DMS53 (cell line): ENCODE data around the gene RAB11FIP2.
"Not testable (repeated sequence)": the region's sequence is repeated elsewhere in the genome, so short reads cannot be mapped to it uniquely, and the experiment has no call there.

Experiments
- DNase-seq: peaks from one replicate; lab custom pipeline; 2025; lab: John Stamatoyannopoulos, UW

The RAB11FIP2 gene, protein sequence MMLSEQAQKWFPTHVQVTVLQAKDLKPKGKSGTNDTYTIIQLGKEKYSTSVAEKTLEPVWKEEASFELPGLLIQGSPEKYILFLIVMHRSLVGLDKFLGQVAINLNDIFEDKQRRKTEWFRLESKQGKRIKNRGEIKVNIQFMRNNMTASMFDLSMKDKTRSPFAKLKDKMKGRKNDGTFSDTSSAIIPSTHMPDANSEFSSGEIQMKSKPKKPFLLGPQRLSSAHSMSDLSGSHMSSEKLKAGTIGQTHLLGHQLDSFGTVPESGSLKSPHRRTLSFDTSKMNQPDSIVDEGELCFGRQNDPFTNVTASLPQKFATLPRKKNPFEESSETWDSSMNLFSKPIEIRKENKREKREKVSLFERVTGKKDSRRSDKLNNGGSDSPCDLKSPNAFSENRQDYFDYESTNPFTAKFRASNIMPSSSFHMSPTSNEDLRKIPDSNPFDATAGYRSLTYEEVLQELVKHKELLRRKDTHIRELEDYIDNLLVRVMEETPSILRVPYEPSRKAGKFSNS

DNA sequence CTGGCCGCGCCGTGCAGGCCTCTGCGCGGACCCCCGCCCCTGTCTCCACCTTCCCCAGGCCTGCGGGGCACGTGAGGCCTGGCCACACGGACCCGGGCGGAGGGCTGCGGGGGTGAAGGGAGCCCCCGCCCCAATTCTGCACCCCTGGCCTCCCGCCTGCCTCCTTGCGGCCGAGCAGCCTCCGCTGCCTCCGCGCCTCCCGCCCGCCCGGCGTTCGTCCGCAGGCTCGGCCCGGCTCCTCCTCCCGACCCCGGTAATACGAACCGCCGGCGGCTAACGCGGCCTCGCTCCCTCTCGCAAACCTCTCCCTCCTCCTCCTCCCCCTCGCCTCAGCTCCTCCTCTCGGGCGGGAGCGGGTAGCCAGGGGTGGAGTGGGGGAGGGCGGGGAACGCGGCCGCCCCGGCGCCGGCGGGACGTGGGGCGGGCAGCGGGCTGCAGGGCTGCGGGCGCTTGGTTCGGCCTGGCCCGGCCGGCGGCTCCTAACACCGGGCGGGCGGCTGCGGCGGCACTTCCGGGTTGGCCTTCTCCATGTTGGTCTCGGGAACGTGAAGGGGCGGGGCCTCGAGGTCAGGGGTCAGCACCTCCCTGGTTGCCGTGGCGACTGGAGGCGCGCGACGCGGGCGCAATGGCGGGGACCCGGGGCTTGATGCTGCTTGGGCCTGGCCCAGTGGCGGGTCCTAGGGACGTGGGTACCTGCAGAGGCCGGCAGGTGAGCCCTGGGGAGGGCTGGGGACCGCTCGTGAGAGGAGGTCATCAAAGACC is at the start of gene RAB11FIP2:
TSS of gene RAB11FIP2 (minus strand) at position 547 of the 762 bp plus-strand sequence. CDS start 778 bp downstream, outside the sequence.
- peak; percentile 97 for DNase-seq

DNA sequence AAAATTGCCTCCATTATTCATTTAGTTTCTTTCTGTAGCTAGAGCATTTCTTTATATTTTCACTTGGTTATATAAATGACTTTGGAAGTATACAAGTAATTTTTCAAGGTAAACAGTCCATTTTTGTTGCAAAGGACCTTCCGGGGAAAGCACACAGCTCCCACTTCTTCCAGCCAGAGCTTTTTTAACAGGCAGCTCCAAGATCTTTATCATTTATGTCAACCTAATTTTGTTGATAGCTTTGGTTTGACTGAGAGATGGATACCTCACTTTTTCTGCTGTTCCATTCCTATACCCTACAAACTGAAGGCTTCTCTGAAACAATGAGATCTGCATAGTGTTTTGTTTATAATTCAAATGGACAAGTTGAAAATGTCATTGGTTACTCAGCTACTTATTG is 49.3 kb upstream of the RAB11FIP2 start:
- no peak for DNase-seq

DNA sequence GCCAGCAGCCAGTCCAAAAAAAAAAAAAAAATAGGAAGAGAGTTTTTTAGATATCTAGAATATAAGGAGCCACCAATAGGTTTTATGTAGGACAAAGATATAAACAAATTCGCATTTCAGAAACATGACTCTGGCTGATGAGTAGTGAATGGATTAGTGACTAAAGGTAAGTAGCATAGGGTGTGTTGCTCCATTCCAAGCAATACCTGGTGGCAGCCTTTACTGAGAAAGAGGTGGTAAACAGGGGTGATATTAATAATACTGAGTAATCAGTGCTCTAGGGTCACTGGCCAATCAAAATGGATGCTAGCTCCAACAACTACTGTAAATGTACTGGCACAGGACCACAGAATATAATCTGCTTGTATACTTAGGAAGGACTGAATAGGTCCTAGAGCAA is 45.5 kb upstream of the RAB11FIP2 start:
- no peak for DNase-seq

DNA sequence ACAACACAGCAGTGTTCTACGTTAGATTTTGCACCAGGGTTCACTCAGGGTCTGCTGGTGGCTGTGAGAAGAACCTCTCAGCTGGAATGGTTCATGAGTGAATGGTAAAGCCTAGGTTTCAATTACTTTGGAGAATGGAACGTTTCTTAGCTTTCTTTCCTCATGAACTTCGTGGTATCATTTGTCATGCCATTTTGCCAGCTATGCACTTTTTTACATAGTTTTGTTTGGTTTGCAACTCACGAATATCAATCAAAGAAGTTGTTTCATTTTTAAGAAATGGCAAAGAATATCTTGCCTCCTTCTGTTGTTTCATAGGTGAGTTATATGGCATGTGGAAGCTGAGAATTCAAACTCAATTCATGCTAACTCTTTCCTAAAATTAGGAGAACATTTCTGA is 34.1 kb upstream of the RAB11FIP2 start:
- no peak for DNase-seq

DNA sequence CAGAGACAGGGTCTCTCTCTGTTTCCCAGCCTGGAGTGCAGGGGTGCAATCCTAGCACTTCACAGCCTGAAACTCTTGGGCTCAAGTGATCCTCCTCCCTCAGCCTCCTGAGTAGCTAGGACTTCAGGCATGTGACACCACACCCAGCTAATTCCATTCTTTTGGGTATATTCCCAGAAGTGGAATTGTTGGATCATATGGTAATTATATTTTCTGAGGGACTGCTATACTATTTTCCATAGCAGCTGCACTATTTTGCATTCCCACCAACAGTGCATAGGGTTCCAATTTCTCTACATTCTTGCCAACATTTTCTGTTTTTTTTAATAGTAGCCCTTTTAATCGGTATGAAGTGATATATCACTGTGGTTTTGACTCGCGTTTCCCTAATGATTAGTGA is 30.0 kb upstream of the RAB11FIP2 start:
- DNase-seq: no peak

DNA sequence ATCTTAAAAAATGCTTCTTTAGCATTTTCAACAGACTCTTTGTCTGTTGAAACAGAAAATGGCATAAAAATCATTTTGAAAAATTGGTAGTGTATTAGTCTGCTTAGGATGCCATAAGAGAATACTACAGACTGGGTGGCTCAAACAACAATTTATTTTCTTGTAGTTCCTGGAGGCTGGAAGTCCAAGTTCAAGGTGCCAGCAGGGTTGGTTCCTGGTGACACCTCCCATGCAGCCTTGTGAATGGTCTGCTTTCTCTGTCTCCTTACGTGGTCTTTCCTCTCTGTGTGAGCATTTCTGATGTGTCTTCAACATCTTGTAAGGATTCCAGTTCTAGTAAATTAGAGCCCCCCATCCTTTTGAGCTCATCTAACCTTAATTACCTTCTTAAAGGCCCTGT is 26.1 kb upstream of the RAB11FIP2 start:
- no peak for DNase-seq

DNA sequence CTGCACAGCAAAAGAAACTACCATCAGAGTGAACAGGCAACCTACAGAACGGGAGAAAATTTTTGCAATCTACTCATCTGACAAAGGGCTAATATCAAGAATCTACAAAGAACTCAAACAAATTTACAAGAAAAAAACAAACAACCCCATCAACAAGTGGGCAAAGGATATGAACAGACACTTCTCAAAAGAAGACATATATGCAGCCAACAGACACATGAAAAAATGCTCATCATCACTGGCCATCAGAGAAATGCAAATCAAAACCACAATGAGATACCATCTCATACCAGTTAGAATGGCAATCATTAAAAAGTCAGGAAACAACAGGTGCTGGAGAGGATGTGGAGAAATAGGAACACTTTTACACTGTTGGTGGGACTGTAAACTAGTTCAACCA is 20.6 kb upstream of the RAB11FIP2 start:
- DNase-seq: not testable (repeated sequence)

DNA sequence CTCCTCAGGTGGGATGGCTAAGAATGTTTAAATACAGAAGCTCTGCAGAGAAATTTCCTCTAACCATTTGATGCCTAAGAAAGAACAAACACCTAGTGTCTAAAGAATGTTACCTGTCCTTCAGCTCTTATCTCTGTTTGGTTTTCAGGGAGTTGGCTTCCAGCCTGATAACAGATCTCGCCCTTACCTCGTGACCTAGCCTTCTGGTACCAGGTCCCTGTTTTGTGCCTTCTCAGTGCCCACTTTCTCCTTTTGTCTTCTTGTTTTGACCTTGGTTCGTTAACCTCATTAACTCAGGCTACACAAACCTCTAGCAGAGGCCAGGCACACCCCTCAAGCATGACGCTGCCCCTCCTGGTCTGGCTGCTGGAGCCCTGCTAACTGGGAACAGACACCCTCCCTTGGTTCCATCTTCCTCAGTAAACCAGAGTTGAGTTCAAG is 16.1 kb upstream of the RAB11FIP2 start:
- no peak for DNase-seq

DNA sequence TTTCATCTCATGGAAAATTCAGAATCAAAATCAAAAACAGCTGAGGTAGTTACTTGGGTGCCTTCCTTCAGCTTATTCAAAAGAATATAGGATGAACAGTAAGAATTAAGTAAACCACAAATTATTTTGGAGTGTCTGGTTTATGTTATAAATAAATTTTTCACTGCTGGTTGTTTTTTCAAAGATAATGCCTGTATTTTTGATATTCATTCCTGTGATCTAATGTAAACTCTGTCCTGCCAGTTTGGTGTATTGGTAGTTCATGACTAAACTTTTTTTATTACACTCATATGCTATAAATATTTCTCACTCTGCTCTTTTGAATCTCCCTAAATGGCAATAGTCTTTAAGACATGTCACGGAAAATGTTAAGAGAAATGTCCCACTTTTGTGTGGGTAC is 11.6 kb upstream of the RAB11FIP2 start:
- DNase-seq: no peak

DNA sequence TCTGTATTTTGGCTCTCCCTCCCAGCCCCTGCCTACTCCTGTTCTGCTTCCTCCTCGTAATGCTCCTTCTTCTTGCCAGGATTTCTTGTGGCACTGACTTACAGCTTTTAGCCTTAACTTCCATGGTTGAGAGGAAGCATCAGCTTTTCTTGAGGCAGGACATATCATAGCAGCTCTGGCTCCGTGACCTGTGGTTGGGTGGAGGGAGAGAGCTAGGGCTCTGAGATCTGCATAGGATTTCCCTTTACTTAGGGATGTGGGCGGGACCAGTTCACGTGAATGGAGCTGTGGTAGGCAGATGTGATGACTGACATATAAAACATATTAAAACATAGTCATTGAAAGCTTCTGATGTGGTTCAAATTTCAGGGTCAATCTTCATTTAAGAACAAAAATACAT is 10.6 kb upstream of the RAB11FIP2 start:
- DNase-seq: no peak

DNA sequence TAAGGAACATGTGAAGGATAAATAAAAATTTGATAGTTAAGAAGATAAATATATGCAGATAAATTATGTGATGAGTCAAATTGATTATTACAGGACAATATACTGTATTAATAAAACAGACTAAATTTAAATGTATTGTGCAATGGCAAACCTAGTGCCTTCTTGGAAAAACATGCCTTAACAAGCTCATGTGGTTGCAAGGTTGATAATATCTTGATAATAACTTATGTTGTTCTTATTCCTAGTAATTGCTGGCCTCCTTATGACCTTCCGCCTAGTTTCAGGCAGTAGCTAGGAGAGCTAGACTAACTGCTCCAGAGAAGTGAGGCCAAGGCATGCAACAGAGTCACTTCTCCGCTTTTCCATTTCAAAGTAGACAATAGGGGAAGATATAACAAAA is 7.6 kb upstream of the RAB11FIP2 start:
- no peak for DNase-seq

DNA sequence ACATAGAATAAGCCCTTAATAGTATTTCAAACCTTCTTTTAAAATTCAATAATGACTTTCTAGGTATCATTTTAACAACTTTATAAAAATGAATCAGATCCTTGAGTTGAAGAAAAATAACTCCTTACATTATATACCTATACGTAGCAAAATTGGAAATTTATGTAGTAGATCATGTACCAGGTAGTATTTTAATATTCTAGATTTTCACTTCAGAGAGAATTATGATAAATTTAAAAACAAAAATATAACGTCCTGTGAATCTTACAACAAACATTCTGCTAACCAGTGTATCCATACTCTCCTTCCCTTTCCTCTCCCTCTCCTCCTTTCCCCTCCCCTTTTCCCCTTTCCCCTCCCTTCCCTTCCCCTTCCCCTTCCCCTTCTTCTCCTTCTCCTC is 6.1 kb upstream of the RAB11FIP2 start:
- DNase-seq: no peak

DNA sequence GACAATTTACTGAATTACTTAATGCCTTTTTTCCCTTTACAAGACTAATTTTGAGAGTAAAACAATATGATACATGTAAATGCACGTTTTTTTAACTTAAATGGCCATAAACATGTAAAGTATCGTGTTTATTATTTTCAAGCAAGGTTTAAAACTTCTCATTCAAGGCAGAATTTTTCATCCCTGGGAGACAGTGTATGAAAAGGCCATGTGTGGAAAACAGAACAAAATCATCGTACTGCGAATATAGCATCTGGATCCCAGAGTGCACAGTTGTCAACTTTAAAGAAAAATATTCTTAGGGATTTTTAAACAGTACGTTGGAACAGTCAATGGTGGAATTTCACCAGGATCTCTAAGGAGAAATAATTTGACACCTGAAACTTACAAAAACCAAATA is 1.1 kb upstream of the RAB11FIP2 start:
- DNase-seq: no peak

DNA sequence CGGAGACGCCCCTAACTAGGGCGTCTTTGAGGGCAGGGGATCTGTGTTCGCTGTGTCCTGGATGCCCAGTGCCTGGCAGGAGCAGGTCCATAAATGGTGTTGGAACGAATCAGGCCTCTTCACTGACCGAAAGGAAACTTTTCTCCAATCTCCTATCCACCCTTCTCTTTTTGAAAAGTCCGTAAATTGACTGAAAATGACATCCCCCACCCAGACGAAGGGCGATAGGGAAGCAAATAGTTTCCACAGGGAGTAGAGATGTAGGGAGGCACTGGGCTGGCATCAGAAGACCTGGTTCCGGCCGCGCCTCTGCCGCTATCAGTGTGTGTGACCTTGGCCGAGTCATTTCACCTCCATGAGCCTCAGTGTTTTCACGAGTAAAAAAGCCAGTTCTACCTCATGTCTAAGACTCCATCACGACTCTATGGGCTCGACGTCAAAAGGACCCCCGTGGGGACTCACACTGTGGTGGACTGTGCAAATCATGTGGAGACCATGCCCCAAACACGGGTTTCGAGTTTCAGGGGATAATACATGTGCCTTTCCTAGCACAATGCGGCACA is 497 bp upstream of the RAB11FIP2 start:
- no peak for DNase-seq

DNA sequence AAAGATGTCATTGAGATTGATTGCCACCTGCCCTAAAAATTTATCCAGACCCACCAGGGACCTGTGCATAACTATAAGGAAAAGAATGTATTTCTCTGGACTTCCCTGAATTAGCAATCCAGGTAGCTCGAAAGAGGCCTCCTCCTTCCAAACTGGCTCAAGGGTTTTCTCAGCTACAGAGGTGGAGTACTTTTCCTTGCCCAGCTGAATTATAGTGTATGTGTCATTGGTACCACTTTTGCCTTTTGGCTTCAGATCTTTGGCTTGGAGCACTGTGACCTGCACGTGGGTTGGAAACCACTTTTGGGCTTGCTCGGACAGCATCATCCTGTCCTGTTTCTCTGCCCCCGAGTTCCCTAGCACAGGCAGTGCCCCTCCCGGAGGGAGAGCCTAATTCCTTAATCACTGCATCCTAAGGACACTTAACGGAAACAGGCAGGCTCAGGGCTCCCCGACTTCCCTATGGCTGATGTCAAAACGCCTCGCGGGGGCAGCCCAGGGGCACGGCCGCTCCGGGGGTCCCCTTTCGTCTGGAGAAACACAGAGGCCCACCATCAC is 825 bp downstream of the RAB11FIP2 start:
- DNase-seq: peak; percentile 55

DNA sequence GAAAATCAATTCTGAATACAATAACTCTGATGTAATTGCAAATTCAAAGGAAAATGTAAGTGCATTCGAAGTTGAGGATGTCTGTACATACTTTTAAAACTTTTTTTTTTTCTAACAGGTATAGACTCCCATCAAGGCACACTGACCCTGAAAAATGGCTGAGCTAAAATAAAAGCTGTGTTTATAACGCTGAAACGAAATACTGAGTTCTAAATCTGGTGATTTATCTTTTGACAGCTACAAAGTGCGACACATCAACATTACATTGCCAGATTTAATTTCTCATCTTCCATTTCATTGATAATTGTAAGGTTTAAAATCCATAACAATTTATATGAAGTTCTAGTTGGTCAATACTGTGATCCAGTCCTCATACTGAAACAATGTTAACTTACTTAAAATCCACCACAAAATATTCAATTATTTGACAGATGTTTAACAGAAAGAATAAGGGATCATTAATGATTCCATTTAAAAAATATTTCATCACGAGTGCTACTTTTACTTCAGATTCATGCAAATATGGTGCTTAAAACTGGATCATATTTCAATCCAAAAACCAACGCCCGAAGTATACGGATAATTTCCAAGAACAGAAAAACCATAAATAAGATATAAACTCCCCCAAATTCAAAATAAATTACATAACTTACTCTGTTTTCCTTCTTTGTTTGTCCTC is 1.4 kb downstream of the RAB11FIP2 start:
- no peak for DNase-seq

DNA sequence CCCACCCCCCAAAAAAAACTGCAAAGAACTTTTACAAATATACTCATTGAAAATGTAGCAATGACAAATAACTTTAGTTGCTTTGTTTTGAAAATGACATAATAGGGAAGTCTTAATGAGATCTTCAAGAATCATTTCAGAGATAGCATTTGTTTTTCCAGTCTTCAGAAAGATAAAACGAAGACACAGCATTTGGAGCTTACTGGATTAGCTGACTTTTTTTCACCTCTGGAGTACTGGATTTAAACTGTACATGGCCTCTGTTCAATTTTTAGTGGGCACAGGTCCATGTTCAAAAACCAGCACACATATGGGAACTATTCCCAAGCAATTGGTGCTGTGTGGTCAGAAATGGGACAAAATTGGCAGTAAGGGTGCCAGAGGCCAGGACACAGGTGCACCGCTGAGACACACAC is 3.9 kb downstream of the RAB11FIP2 start:
- no peak for DNase-seq

DNA sequence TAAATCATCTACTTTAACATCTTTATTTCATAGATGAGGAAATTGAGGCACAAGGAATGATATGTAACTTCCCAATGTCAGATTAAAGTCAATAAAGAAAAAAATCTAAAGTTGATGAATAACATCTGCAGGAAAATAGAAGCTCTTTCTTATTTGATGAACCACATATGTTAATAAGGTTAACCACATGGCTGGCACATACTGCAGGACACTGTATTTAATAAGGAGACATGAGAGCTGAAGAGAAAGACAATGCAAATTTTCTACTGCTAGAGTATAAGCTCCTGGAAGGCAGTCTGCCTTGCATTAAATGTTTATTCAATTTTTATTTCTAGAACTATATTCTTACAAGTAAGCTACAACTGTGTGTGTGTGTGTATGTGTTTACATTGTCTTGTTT is 4.4 kb downstream of the RAB11FIP2 start:
- no peak for DNase-seq

DNA sequence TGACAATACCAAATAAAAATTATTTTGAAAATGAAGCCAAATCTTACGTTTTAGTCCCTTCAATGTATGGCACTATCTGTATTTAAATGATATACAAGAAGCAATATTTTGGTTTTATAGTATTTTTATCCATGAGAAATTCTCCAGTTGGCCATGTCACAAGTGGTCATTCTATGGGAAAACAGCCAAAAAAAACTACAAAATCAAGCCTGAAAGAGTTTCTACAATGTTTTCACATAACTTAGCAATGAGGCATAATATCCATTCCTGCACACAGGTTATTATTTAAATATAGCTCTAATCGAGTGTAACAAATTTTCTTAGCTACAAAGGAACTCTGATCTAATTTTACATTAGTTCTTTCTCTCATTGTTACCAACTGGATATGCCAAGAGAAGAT is 5.4 kb downstream of the RAB11FIP2 start:
- DNase-seq: no peak

DNA sequence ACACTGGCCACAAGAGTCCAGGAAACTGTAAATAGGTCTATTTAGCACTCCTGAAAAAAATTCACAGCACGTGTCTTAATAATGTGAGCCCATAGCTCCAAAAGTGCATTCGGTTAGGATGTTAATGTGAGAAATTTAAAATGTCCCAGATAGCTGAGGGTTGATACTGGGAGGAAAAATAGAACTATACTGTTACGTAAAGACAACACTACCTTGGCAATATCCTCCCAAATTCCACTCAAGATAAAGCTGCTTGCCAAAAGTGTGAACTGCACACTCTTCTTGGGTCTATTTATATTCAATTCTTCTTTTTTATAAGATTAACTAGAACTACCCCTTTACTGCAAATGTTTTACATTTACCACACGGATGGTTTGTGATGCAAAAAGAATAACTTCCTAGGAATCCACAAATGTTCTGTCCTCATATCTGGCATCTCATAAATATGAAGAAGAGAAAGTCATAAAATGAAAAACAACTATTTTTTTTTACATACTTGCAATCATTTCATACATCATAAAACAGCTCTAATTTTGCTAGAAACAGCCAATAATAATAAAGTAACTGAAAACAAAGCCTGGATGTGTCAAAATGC is 10.4 kb downstream of the RAB11FIP2 start:
- no peak for DNase-seq

DNA sequence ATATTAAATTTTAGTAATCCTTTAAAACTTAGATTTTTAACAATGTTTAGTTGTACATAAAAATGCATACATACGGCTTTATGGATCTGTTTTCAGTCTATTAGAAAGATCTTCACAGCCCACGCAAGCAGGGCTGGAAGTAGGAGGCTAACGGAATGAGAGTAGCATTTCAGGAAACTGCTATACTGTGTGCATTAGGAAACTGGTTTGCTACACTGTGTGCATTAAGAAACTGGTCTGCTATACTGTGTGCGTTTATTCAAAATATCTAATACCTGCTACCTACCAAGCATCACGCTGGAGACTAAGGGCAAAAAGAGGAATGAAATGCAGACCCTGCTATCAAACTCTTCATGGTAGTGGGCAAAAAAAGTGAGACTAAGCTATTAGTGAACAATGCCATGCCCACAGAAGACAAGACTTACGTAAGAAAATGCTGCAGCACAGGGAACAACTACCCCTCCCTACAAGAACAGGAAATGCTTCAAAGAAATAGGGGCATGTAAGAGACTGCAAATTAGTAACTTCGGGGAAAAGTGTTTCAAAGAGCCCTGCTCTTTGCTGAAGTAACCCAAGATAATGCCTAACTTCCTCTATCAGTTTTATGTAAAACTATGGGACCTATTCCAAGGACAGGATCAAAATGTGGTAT is 11.3 kb downstream of the RAB11FIP2 start:
- no peak for DNase-seq
